OCI-LY3 (cell line): ENCODE measurements around the gene IGFL2.
"Not testable (repeated sequence)": the region's sequence is repeated elsewhere in the genome, so short reads cannot be mapped to it uniquely, and the experiment has no call there.

ENCODE experiments used
- EZH2phosphoT487 ChIP-seq: fragments of 200-600 bp; shearing (Covaris generic); IDR thresholded peaks from 2 replicates; pipeline ENCODE4 v1.6.1; 2018; ENCODE audit warnings: antibody characterized with exemption, mixed run types, low read depth
- TF ChIP-seq, protein P1 (sequence below): fragments of 200-600, 300-600 bp; sonication (generic); IDR thresholded peaks from 2 replicates; pipeline ENCODE4 v1.5.1; 2014; ENCODE audit warnings: antibody characterized with exemption, low read length, low read depth

DNA sequence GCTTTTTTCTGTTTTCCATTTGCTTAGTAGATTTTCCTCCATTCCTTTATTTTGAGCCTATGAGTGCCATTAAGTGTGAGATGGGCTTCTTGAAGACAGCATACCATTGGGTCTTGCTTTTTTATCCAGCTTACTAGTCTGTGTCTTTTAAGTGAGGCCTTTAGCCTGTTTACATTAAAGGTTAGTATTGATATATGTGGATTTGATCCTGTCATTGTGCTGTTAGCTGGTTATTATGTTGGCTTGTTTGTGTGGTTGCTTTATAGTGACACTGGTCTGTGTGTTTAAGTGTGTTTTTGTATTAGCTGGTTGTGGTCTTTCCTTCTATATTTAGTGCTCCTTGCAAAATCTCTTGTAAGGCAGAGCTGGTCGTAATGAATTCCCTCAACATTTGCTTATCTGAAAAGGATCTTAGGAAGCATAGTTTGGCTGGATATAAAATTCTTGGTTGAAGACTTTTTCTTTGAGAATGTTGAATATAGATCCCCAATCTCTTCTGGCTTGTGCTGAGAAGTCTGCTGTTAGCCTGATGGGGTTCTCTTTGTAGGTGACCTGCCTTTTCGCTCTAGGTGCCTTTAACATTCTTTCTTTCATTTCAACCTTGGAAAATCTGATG lies 13.7 kb downstream of the IGFL2 start:
- TF ChIP-seq, protein P1, sequence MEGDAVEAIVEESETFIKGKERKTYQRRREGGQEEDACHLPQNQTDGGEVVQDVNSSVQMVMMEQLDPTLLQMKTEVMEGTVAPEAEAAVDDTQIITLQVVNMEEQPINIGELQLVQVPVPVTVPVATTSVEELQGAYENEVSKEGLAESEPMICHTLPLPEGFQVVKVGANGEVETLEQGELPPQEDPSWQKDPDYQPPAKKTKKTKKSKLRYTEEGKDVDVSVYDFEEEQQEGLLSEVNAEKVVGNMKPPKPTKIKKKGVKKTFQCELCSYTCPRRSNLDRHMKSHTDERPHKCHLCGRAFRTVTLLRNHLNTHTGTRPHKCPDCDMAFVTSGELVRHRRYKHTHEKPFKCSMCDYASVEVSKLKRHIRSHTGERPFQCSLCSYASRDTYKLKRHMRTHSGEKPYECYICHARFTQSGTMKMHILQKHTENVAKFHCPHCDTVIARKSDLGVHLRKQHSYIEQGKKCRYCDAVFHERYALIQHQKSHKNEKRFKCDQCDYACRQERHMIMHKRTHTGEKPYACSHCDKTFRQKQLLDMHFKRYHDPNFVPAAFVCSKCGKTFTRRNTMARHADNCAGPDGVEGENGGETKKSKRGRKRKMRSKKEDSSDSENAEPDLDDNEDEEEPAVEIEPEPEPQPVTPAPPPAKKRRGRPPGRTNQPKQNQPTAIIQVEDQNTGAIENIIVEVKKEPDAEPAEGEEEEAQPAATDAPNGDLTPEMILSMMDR, result not testable (repeated sequence)
- not testable (repeated sequence) for TF ChIP-seq EZH2phosphoT487
